GM23338 (cell line): ENCODE results near the gene RPRD1A. TPM values are rescaled to one million over a fixed set of nuclear protein-coding genes. Genes with fewer than 3 reads are reported as not detected.

ENCODE experiments used
- ATAC-seq: fragments of 200-7000 bp; cut with Tn5 transposase; 3 replicates; pipeline ENCODE4 v1.9.1; 2020
- DNase-seq: peaks from one replicate; pipeline ENCODE4 v3.0.0-alpha.2; 2015; ENCODE audit warnings: low spot score
- H2AFZ ChIP-seq: fragments of 200-600 bp; sonication (generic); 2 replicates; pipeline ENCODE4 v1.8.0; 2016; ENCODE audit warnings: antibody characterized with exemption, mild to moderate bottlenecking, moderate library complexity
- H3F3A ChIP-seq: fragments of 200-600 bp; sonication (generic); replicated peaks from 2 replicates; pipeline ENCODE4 v1.8.0; 2017; ENCODE audit warnings: antibody characterized with exemption, mixed run types, low read depth
- H3K27ac ChIP-seq: fragments of 200-600 bp; sonication (generic); 2 replicates; pipeline ENCODE4 v1.6.1; 2016; ENCODE audit warnings: low read depth
- H3K27me3 ChIP-seq: fragments of 200-600 bp; sonication (generic); 2 replicates; pipeline ENCODE4 v1.8.0; 2016; ENCODE audit warnings: mild to moderate bottlenecking, mixed run types, moderate library complexity; ENCODE audit not compliant: insufficient read depth
- H3K36me3 ChIP-seq: fragments of 200-600 bp; sonication (generic); 2 replicates; pipeline ENCODE4 v1.8.0; 2016; ENCODE audit warnings: mild to moderate bottlenecking; ENCODE audit not compliant: insufficient read depth
- H3K4me1 ChIP-seq: fragments of 200-600 bp; sonication (generic); 2 replicates; pipeline ENCODE4 v1.8.0; 2016; ENCODE audit warnings: mild to moderate bottlenecking, moderate library complexity; ENCODE audit not compliant: insufficient read depth
- H3K4me2 ChIP-seq: fragments of 200-600 bp; sonication (generic); 2 replicates; pipeline ENCODE4 v1.7.1; 2017; ENCODE audit warnings: mixed run types
- H3K4me3 ChIP-seq: fragments of 200-600 bp; sonication (generic); 2 replicates; pipeline ENCODE4 v1.6.1; 2016; ENCODE audit warnings: mixed run types
- H3K79me2 ChIP-seq: fragments of 200-600 bp; sonication (generic); replicated peaks from 2 replicates; pipeline ENCODE4 v1.8.0; 2017; ENCODE audit warnings: mild to moderate bottlenecking; ENCODE audit not compliant: insufficient read depth
- H3K9me2 ChIP-seq: fragments of 200-600 bp; sonication (generic); 2 replicates; pipeline ENCODE4 v1.8.0; 2017; ENCODE audit not compliant: insufficient read depth
- H4K20me1 ChIP-seq: fragments of 200-600 bp; sonication (generic); replicated peaks from 2 replicates; pipeline ENCODE4 v1.8.0; 2017; ENCODE audit warnings: mild to moderate bottlenecking; ENCODE audit not compliant: insufficient read depth
- H3K27ac Mint-ChIP-seq: 2 replicates; pipeline ENCODE4 v1.8.0; 2020; ENCODE audit warnings: inconsistent platforms, mild to moderate bottlenecking, moderate library complexity, mixed read lengths
- H3K27me3 Mint-ChIP-seq: 3 replicates; pipeline ENCODE4 v1.8.0; 2022; ENCODE audit warnings: low read depth, mild to moderate bottlenecking, moderate library complexity, mixed read lengths, inconsistent platforms; ENCODE audit not compliant: insufficient read depth, poor library complexity
- H3K36me3 Mint-ChIP-seq: 3 replicates; pipeline ENCODE4 v1.8.0; 2021; ENCODE audit warnings: low read depth, mild to moderate bottlenecking, inconsistent platforms, moderate library complexity, mixed read lengths
- H3K4me1 Mint-ChIP-seq: 3 replicates; pipeline ENCODE4 v1.8.0; 2020; ENCODE audit warnings: mild to moderate bottlenecking, inconsistent platforms, mixed read lengths
- H3K4me3 Mint-ChIP-seq: 3 replicates; pipeline ENCODE4 v1.8.0; 2021; ENCODE audit warnings: moderate library complexity, mild to moderate bottlenecking, inconsistent platforms, mixed read lengths
- H3K9me3 Mint-ChIP-seq: 3 replicates; pipeline ENCODE4 v1.8.0; 2020; ENCODE audit warnings: moderate library complexity, mild to moderate bottlenecking, inconsistent platforms, mixed read lengths
- CREB1 ChIP-seq: fragments of 250-450 bp; sonication (Bioruptor Pico); IDR thresholded peaks from 2 replicates; pipeline ENCODE4 v1.5.0; 2020; ENCODE audit warnings: low read depth, mild to moderate bottlenecking, moderate library complexity
- EZH2 ChIP-seq: fragments of 200-600 bp; sonication (generic); IDR thresholded peaks from one replicate; pipeline ENCODE4 v1.8.0; 2017; ENCODE audit warnings: antibody characterized with exemption, mild to moderate bottlenecking, low read depth; ENCODE audit not compliant: unreplicated experiment
- EZH2phosphoT487 ChIP-seq: fragments of 200-600 bp; sonication (generic); IDR thresholded peaks from one replicate; pipeline ENCODE4 v1.8.1; 2018; ENCODE audit warnings: antibody characterized with exemption; ENCODE audit not compliant: unreplicated experiment
- JUNB ChIP-seq: IDR thresholded peaks from one replicate; pipeline ENCODE4 v1.6.1; 2016; ENCODE audit warnings: antibody characterized with exemption; ENCODE audit not compliant: unreplicated experiment
- NANOG ChIP-seq: IDR thresholded peaks from 2 replicates; pipeline ENCODE4 v1.6.1; 2016; ENCODE audit warnings: antibody characterized with exemption, borderline replicate concordance
- POLR2AphosphoS5 ChIP-seq: IDR thresholded peaks from 2 replicates; pipeline ENCODE4 v1.6.1; 2016; ENCODE audit warnings: antibody characterized with exemption, low read depth
- STAT1 ChIP-seq: IDR thresholded peaks from one replicate; pipeline ENCODE4 v1.6.1; 2016; ENCODE audit warnings: antibody characterized with exemption; ENCODE audit not compliant: unreplicated experiment
- ZNF114 ChIP-seq: fragments of 250-450 bp; sonication (Bioruptor Pico); IDR thresholded peaks from 2 replicates; pipeline ENCODE4 v1.5.0; 2020; ENCODE audit warnings: mild to moderate bottlenecking, moderate library complexity
- ZNF331 ChIP-seq: fragments of 250-450 bp; sonication (Bioruptor Pico); IDR thresholded peaks from 2 replicates; pipeline ENCODE4 v1.5.0; 2020; ENCODE audit warnings: low read depth, mild to moderate bottlenecking, moderate library complexity
- polyA plus RNA-seq: library from polyadenylated mRNA; unstranded; fragments of >200 nt; fragmentation: Nextera tagmentation; extraction: Ambion mirVana; gene quantifications from 2 replicates; pipeline ENCODE4 v1.2.1, GENCODE V29; 2016
- total RNA-seq: library from RNA; depleted of rRNA; stranded (reverse); fragments of >200 nt; shearing (Covaris generic); gene quantifications from 2 replicates; pipeline ENCODE4 v1.2.3, GENCODE V29; 2014
- TF ChIP-seq, protein P1 (sequence below), 2 experiments: fragments of 200-600 bp in 1 of 2; sonication (generic) in 1 of 2; conservative IDR thresholded peaks; 2 replicates each; pipeline versions ENCODE4 v1.5.1 to v1.6.1; 2016 to 2017; ENCODE audit warnings: antibody characterized with exemption in 2 of 2, low read depth in 2 of 2, mild to moderate bottlenecking in 2 of 2, moderate library complexity in 1 of 2
- TF ChIP-seq, protein P2 (sequence below): fragments of 250-450 bp; sonication (Bioruptor Pico); IDR thresholded peaks from 2 replicates; pipeline ENCODE4 v1.5.0; 2020; ENCODE audit warnings: mild to moderate bottlenecking, moderate library complexity
- TF ChIP-seq, protein P3 (sequence below): IDR thresholded peaks from 2 replicates; pipeline ENCODE4 v1.6.1; 2016; ENCODE audit warnings: antibody characterized with exemption
- TF ChIP-seq, protein P4 (sequence below): IDR thresholded peaks from one replicate; pipeline ENCODE4 v1.6.1; 2018; ENCODE audit warnings: antibody characterized with exemption; ENCODE audit not compliant: unreplicated experiment

RPRD1A gene
- total and polyA plus RNA-seq, 2 experiments from 2014 or later: 67.9 to 157 TPM

DNA sequence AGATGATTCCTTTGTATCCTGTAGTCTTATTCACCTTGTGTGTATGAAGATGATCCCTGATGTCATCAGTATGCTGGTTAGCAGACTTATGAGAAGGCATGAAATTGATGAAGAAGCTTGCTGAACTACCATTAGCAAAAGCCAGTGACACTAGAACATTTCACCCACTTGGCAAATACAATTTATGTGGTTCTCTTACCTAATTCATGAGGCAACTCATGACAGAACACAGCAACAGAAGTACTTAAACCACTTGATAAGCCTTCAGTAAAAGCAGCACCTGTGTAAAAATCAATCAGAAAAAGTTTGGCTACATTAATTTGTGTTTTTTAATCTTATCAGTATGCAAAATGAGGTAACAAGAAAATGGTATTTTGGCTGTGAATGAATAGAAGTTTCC, 44.9 kb upstream of the RPRD1A start:
- no peak overlapping the region for H3K27ac ChIP-seq
- no peaks in the 10 kb centered on the region for H3K4me1 Mint-ChIP-seq
- H3K4me2 ChIP-seq: no peak overlapping the region
- H3K27me3 Mint-ChIP-seq: no peaks in the 10 kb centered on the region
- TF ChIP-seq EZH2 (no peak), NANOG (no peak), JUNB (no peak), ZNF331 (CRISPR knock-in tag) (no peak), ZNF114 (CRISPR knock-in tag) (no peak), STAT1 (no peak), POLR2AphosphoS5 (no peak), EZH2phosphoT487 (no peak), CREB1 (no peak)
- TF ChIP-seq, protein P1, sequence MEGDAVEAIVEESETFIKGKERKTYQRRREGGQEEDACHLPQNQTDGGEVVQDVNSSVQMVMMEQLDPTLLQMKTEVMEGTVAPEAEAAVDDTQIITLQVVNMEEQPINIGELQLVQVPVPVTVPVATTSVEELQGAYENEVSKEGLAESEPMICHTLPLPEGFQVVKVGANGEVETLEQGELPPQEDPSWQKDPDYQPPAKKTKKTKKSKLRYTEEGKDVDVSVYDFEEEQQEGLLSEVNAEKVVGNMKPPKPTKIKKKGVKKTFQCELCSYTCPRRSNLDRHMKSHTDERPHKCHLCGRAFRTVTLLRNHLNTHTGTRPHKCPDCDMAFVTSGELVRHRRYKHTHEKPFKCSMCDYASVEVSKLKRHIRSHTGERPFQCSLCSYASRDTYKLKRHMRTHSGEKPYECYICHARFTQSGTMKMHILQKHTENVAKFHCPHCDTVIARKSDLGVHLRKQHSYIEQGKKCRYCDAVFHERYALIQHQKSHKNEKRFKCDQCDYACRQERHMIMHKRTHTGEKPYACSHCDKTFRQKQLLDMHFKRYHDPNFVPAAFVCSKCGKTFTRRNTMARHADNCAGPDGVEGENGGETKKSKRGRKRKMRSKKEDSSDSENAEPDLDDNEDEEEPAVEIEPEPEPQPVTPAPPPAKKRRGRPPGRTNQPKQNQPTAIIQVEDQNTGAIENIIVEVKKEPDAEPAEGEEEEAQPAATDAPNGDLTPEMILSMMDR (conservative IDR thresholded peaks at IDR 0.05; ENCODE audit: low read depth in 2 of 2): no peak
- TF ChIP-seq, protein P2, sequence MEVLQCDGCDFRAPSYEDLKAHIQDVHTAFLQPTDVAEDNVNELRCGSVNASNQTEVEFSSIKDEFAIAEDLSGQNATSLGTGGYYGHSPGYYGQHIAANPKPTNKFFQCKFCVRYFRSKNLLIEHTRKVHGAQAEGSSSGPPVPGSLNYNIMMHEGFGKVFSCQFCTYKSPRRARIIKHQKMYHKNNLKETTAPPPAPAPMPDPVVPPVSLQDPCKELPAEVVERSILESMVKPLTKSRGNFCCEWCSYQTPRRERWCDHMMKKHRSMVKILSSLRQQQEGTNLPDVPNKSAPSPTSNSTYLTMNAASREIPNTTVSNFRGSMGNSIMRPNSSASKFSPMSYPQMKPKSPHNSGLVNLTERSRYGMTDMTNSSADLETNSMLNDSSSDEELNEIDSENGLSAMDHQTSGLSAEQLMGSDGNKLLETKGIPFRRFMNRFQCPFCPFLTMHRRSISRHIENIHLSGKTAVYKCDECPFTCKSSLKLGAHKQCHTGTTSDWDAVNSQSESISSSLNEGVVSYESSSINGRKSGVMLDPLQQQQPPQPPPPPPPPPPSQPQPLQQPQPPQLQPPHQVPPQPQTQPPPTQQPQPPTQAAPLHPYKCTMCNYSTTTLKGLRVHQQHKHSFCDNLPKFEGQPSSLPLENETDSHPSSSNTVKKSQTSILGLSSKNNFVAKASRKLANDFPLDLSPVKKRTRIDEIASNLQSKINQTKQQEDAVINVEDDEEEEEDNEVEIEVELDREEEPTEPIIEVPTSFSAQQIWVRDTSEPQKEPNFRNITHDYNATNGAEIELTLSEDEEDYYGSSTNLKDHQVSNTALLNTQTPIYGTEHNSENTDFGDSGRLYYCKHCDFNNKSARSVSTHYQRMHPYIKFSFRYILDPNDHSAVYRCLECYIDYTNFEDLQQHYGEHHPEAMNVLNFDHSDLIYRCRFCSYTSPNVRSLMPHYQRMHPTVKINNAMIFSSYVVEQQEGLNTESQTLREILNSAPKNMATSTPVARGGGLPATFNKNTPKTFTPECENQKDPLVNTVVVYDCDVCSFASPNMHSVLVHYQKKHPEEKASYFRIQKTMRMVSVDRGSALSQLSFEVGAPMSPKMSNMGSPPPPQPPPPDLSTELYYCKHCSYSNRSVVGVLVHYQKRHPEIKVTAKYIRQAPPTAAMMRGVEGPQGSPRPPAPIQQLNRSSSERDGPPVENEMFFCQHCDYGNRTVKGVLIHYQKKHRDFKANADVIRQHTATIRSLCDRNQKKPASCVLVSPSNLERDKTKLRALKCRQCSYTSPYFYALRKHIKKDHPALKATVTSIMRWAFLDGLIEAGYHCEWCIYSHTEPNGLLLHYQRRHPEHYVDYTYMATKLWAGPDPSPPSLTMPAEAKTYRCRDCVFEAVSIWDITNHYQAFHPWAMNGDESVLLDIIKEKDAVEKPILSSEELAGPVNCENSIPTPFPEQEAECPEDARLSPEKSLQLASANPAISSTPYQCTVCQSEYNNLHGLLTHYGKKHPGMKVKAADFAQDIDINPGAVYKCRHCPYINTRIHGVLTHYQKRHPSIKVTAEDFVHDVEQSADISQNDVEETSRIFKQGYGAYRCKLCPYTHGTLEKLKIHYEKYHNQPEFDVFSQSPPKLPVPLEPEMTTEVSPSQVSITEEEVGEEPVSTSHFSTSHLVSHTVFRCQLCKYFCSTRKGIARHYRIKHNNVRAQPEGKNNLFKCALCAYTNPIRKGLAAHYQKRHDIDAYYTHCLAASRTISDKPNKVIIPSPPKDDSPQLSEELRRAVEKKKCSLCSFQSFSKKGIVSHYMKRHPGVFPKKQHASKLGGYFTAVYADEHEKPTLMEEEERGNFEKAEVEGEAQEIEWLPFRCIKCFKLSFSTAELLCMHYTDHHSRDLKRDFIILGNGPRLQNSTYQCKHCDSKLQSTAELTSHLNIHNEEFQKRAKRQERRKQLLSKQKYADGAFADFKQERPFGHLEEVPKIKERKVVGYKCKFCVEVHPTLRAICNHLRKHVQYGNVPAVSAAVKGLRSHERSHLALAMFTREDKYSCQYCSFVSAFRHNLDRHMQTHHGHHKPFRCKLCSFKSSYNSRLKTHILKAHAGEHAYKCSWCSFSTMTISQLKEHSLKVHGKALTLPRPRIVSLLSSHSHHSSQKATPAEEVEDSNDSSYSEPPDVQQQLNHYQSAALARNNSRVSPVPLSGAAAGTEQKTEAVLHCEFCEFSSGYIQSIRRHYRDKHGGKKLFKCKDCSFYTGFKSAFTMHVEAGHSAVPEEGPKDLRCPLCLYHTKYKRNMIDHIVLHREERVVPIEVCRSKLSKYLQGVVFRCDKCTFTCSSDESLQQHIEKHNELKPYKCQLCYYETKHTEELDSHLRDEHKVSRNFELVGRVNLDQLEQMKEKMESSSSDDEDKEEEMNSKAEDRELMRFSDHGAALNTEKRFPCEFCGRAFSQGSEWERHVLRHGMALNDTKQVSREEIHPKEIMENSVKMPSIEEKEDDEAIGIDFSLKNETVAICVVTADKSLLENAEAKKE (CRISPR knock-in tag): no peak
- TF ChIP-seq, protein P3, sequence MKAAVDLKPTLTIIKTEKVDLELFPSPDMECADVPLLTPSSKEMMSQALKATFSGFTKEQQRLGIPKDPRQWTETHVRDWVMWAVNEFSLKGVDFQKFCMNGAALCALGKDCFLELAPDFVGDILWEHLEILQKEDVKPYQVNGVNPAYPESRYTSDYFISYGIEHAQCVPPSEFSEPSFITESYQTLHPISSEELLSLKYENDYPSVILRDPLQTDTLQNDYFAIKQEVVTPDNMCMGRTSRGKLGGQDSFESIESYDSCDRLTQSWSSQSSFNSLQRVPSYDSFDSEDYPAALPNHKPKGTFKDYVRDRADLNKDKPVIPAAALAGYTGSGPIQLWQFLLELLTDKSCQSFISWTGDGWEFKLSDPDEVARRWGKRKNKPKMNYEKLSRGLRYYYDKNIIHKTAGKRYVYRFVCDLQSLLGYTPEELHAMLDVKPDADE: no peak
- TF ChIP-seq, protein P4, sequence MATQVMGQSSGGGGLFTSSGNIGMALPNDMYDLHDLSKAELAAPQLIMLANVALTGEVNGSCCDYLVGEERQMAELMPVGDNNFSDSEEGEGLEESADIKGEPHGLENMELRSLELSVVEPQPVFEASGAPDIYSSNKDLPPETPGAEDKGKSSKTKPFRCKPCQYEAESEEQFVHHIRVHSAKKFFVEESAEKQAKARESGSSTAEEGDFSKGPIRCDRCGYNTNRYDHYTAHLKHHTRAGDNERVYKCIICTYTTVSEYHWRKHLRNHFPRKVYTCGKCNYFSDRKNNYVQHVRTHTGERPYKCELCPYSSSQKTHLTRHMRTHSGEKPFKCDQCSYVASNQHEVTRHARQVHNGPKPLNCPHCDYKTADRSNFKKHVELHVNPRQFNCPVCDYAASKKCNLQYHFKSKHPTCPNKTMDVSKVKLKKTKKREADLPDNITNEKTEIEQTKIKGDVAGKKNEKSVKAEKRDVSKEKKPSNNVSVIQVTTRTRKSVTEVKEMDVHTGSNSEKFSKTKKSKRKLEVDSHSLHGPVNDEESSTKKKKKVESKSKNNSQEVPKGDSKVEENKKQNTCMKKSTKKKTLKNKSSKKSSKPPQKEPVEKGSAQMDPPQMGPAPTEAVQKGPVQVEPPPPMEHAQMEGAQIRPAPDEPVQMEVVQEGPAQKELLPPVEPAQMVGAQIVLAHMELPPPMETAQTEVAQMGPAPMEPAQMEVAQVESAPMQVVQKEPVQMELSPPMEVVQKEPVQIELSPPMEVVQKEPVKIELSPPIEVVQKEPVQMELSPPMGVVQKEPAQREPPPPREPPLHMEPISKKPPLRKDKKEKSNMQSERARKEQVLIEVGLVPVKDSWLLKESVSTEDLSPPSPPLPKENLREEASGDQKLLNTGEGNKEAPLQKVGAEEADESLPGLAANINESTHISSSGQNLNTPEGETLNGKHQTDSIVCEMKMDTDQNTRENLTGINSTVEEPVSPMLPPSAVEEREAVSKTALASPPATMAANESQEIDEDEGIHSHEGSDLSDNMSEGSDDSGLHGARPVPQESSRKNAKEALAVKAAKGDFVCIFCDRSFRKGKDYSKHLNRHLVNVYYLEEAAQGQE: no peak
- H3K27me3 ChIP-seq: no peaks in the 10 kb centered on the region
- H3K27ac Mint-ChIP-seq: no peak overlapping the region
- H3K9me3 Mint-ChIP-seq: no peaks in the 10 kb centered on the region
- H3K36me3 ChIP-seq: peaks cover 37% of the 10 kb centered on the region; the same call in 1 of the 2 replicates
- peaks cover 58% of the 10 kb centered on the region for H3K36me3 Mint-ChIP-seq
- H3K9me2 ChIP-seq: no peaks in the 10 kb centered on the region
- no peak for DNase-seq
- no peaks in the 10 kb centered on the region for H3K4me1 ChIP-seq
- no peak for ATAC-seq
- no peaks in the 10 kb centered on the region for H4K20me1 ChIP-seq
- no peak overlapping the region for H2AFZ ChIP-seq
- no peaks in the 10 kb centered on the region for H3F3A ChIP-seq
- H3K4me3 ChIP-seq: no peak overlapping the region
- H3K4me3 Mint-ChIP-seq: no peak overlapping the region
- H3K79me2 ChIP-seq: no peaks in the 10 kb centered on the region
